ENCODE results near the gene DLGAP1.

DNA sequence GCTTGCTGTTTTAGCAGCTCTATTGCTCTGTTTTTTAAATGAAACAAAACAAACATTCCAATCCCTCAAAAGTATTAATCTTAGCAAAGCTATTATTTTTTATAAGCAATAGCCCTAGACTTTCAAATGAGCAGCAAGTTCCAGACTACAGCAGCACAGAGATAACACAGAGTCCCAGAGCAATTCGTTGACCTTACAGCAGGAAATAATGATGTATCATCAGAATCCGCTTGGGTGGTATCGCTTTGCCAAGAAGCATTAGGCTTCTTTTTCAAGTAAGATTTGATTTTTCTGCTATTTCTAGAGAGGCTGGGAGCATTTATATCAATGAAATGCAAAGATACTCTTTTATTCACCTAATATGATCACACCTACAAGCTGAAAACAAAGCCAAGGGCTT, 209.7 kb downstream of the DLGAP1 start:
- no peak for TF ChIP-seq POLR2A (IDR thresholded peaks at IDR 0.05)
- TF ChIP-seq, protein P1, sequence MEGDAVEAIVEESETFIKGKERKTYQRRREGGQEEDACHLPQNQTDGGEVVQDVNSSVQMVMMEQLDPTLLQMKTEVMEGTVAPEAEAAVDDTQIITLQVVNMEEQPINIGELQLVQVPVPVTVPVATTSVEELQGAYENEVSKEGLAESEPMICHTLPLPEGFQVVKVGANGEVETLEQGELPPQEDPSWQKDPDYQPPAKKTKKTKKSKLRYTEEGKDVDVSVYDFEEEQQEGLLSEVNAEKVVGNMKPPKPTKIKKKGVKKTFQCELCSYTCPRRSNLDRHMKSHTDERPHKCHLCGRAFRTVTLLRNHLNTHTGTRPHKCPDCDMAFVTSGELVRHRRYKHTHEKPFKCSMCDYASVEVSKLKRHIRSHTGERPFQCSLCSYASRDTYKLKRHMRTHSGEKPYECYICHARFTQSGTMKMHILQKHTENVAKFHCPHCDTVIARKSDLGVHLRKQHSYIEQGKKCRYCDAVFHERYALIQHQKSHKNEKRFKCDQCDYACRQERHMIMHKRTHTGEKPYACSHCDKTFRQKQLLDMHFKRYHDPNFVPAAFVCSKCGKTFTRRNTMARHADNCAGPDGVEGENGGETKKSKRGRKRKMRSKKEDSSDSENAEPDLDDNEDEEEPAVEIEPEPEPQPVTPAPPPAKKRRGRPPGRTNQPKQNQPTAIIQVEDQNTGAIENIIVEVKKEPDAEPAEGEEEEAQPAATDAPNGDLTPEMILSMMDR (IDR thresholded peaks at IDR 0.05): no peak
